GM20431 (cell line): ENCODE data around the gene FAM181A.

Experiments
- in situ Hi-C: fragments of 300-500 bp; cut with MseI, MboI; formaldehyde crosslinking; loops from one replicate; pipeline ENCODE4 v1.15.0; 2020; ENCODE audit warnings: low sequenced_read_pairs; ENCODE audit not compliant: unreplicated experiment

The FAM181A gene

GRCh38 chr14:93946104-93946503 is 19.0 kb downstream of the FAM181A start:
- in situ Hi-C loops: no loop called here

GRCh38 chr14:93946541-93947090 is 19.5 kb downstream of the FAM181A start:
- in situ Hi-C loops: no loop called here

- in situ Hi-C loops: no loop called here
Measured at GRCh38 chr14:93947282-93947681, 20.1 kb downstream of the FAM181A start.

GRCh38 chr14:93949511-93950075 is 22.4 kb downstream of the FAM181A start:
- in situ Hi-C loops: no loop called here

- in situ Hi-C loops: no loop called here
Measured at GRCh38 chr14:93950948-93951634, 23.9 kb downstream of the FAM181A start.

GRCh38 chr14:93951635-93952540 is 24.7 kb downstream of the FAM181A start:
- in situ Hi-C loops: no loop called here

- in situ Hi-C loops: no loop called here
Measured at GRCh38 chr14:93952829-93953228, 25.7 kb downstream of the FAM181A start.

- in situ Hi-C loops: no loop called here
Measured at GRCh38 chr14:93953263-93953662, 26.1 kb downstream of the FAM181A start.

- in situ Hi-C loops: no loop called here
Measured at GRCh38 chr14:93953739-93954515, 26.8 kb downstream of the FAM181A start.

- in situ Hi-C loops: no loop called here
Measured at GRCh38 chr14:93954516-93954830, 27.3 kb downstream of the FAM181A start.

GRCh38 chr14:93954900-93955849 is 28.0 kb downstream of the FAM181A start:
- in situ Hi-C loops: no loop called here

GRCh38 chr14:93955850-93956481 is 28.8 kb downstream of the FAM181A start:
- in situ Hi-C loops: no loop called here

GRCh38 chr14:93956514-93957332 is 29.6 kb downstream of the FAM181A start:
- in situ Hi-C loops: no loop called here

GRCh38 chr14:93957333-93957710 is 30.2 kb downstream of the FAM181A start:
- in situ Hi-C loops: no loop called here

GRCh38 chr14:93957751-93958566 is 30.8 kb downstream of the FAM181A start:
- in situ Hi-C loops: no loop called here

- in situ Hi-C loops: no loop called here
Measured at GRCh38 chr14:93958567-93959238, 31.6 kb downstream of the FAM181A start.
